PC-9 (cell line): ENCODE data around the gene LIMA1. TPM values are rescaled to one million over a fixed set of nuclear protein-coding genes. Genes with fewer than 3 reads are reported as not detected.

Experiments used
- BruUV-seq: library from RNA; stranded (reverse); fragments of 400-500 nt; replicated peaks from 2 replicates; lab custom pipeline; 2021; lab: Mats Ljungman, UMichigan
- CTCF ChIA-PET: fragments of 300-600 bp; sonication (Branson Sonifier 250); formaldehyde crosslinking; loops from one replicate; lab custom pipeline; 2022; ENCODE audit warnings: antibody characterized with exemption; lab: Charles Lee
- POLR2A ChIA-PET: fragments of 300-600 bp; sonication (Branson Sonifier 250); formaldehyde crosslinking; loops from one replicate; lab custom pipeline; 2022; ENCODE audit warnings: antibody characterized with exemption; ENCODE audit not compliant: unreplicated experiment; lab: Charles Lee
- DNase-seq, 2 experiments: peaks; one replicate each; pipeline versions ENCODE4 v3.0.0 to v3.0.0-alpha.2; 2015 to 2022; ENCODE audit warnings: mixed read lengths in 1 of 2
- H2AFZ ChIP-seq: fragments of 200-600 bp; sonication (generic); 2 replicates; pipeline ENCODE4 v1.8.1; 2017; ENCODE audit warnings: antibody characterized with exemption
- H3F3A ChIP-seq: fragments of 200-600 bp; sonication (generic); 2 replicates; pipeline ENCODE4 v1.8.1; 2017; ENCODE audit warnings: antibody characterized with exemption, mild to moderate bottlenecking, low read depth; ENCODE audit not compliant: insufficient read depth
- H3K27ac ChIP-seq: fragments of 200-600 bp; sonication (generic); 2 replicates; pipeline ENCODE4 v1.6.1; 2016; ENCODE audit warnings: mixed run types
- H3K27me3 ChIP-seq: fragments of 200-600 bp; sonication (generic); 2 replicates; pipeline ENCODE4 v1.6.1; 2016; ENCODE audit warnings: low read depth, mixed run types; ENCODE audit not compliant: insufficient read depth
- H3K36me3 ChIP-seq: fragments of 200-600 bp; sonication (generic); 2 replicates; pipeline ENCODE4 v1.6.1; 2016; ENCODE audit warnings: low read depth, mixed run types
- H3K4me1 ChIP-seq: fragments of 200-600 bp; sonication (generic); replicated peaks from 2 replicates; pipeline ENCODE4 v1.6.1; 2016; ENCODE audit warnings: mixed run types; ENCODE audit not compliant: insufficient read depth
- H3K4me2 ChIP-seq: fragments of 200-600 bp; sonication (generic); 2 replicates; pipeline ENCODE4 v1.6.1; 2017; ENCODE audit warnings: mixed run types
- H3K4me3 ChIP-seq: fragments of 200-600 bp; sonication (generic); 2 replicates; pipeline ENCODE4 v1.6.1; 2016; ENCODE audit warnings: mixed run types
- H3K79me2 ChIP-seq: fragments of 200-600 bp; sonication (generic); 2 replicates; pipeline ENCODE4 v1.6.1; 2017; ENCODE audit warnings: low read depth, mixed run types
- H3K9me2 ChIP-seq: fragments of 200-600 bp; sonication (generic); 2 replicates; pipeline ENCODE4 v1.8.1; 2017; ENCODE audit warnings: mild to moderate bottlenecking; ENCODE audit not compliant: insufficient read depth
- H3K9me3 ChIP-seq: fragments of 200-600 bp; sonication (generic); 2 replicates; pipeline ENCODE4 v1.8.1; 2016; ENCODE audit warnings: low read depth; ENCODE audit not compliant: insufficient read depth
- H4K20me1 ChIP-seq: fragments of 200-600 bp; sonication (generic); 2 replicates; pipeline ENCODE4 v1.8.1; 2017; ENCODE audit not compliant: insufficient read depth
- CTCF ChIP-seq: fragments of 200-600 bp; sonication (generic); conservative IDR thresholded peaks from 2 replicates; pipeline ENCODE4 v1.6.1; 2017; ENCODE audit warnings: mixed run types, antibody characterized with exemption, mild to moderate bottlenecking, moderate library complexity
- EZH2 ChIP-seq: fragments of 200-600 bp; sonication (generic); IDR thresholded peaks from 2 replicates; pipeline ENCODE4 v1.8.0; 2017; ENCODE audit warnings: antibody characterized with exemption, low read depth
- intact Hi-C: fragments of 100-400 bp; cut with micrococcal nuclease; formaldehyde crosslinking; loops from one replicate; pipeline ENCODE4 v1.10.0; 2022; ENCODE audit not compliant: unreplicated experiment
- total RNA-seq: library from RNA; stranded (reverse); gene quantifications from 2 replicates; pipeline ENCODE4 v1.2.3, GENCODE V29; 2021

LIMA1 gene
- total RNA-seq, 1 experiment from 2014 or later, result 98.6 TPM

GRCh38 chr12:50230217-50230616 lies 53.1 kb downstream of the LIMA1 start:
- Histone ChIP-seq H3K9me2 (no peaks in the 10 kb centered on the region), H3K27me3 (no peaks in the 10 kb centered on the region), H2AFZ (no peak overlapping the region), H3K79me2 (peaks cover 10% of the 10 kb centered on the region), H3F3A (peaks cover 10% of the 10 kb centered on the region), H3K9me3 (no peaks in the 10 kb centered on the region), H3K4me2 (no peak overlapping the region), H3K27ac (no peak overlapping the region), H4K20me1 (no peaks in the 10 kb centered on the region), H3K36me3 (0 out of 2 replicates have a peak, but pooled peaks cover 3% of the 10 kb centered on the region), H3K4me3 (no peak overlapping the region), H3K4me1 (peaks cover 19% of the 10 kb centered on the region)
- intact Hi-C loops, result no loop called here
- ChIA-PET POLR2A (no interaction called here), CTCF (no interaction called here)
- BruUV-seq, result TSS peak; percentile 4
- no peak for DNase-seq
- TF ChIP-seq EZH2 (no peak), CTCF (no peak)

DNA sequence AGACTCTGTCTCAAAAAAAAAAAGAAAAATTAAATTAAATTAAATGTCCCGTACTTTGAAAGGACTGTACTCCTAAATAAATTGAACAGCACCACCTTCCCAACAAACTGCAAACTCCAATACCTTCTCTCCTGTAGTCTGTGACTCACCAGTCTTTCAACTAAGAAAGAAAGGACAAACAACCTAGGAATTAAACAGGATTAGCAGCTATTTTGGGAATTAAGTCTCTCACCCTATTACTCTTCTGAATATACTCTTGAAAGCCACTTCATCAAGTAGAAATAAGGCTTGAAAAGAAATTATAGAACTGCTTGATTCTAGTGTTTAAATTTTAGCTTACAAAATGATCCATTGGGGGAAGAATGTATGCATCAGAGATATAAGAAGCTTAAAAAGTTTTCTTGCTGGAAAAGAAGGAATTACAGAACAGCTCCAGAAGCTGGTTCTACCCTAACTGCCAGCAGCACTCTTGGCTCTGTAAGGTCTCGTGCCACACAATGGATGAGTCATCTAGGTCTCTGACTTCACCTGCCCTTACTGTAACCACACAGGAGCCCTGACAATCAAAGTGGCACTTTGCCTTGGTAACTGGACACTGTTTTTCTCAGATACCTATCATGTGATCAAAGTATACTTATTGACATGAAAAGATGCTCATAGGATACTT lies 59.2 kb downstream of the LIMA1 start:
- peaks cover 53% of the 10 kb centered on the region for H3F3A ChIP-seq
- no TSS peak for BruUV-seq
- intact Hi-C loops, result loop anchor here (1.0 to 5.0 kb wide), 2 partner anchors 59 to 88 kb away; partner anchors contain the start of gene LIMA1
- no peak overlapping the region for H3K4me3 ChIP-seq
- H3K9me2 ChIP-seq, result no peaks in the 10 kb centered on the region
- H3K27ac ChIP-seq, result peak overlapping the region; percentile 87
- 0 out of 2 replicates have a peak, but pooled peaks cover 3% of the 10 kb centered on the region for H3K36me3 ChIP-seq
- peak overlapping the region; percentile 48 for H3K4me2 ChIP-seq
- POLR2A ChIA-PET, result interaction anchor here (0.6 to 1.0 kb wide), 8 partner anchors 18 to 994 kb away, joined by 3 to 24 read pairs (median 4); partner anchors contain the start of genes LIMA1, NCKAP5L and POU6F1
- H4K20me1 ChIP-seq, result no peaks in the 10 kb centered on the region
- peaks cover 64% of the 10 kb centered on the region for H3K4me1 ChIP-seq
- no peaks in the 10 kb centered on the region for H3K9me3 ChIP-seq
- no peaks in the 10 kb centered on the region for H3K27me3 ChIP-seq
- peaks cover 35% of the 10 kb centered on the region for H3K79me2 ChIP-seq
- H2AFZ ChIP-seq, result no peak overlapping the region
- peak; percentile 75 to 94 for DNase-seq
- CTCF ChIA-PET, result interaction anchor here (0.7 to 1.2 kb wide), 3 partner anchors 23 to 114 kb away, joined by 3 to 4 read pairs (median 3); no protein-coding TSS in a partner anchor
- TF ChIP-seq CTCF (no peak), EZH2 (no peak)

- Histone ChIP-seq H3K9me3 (no peaks in the 10 kb centered on the region), H3K79me2 (peaks cover 44% of the 10 kb centered on the region), H3F3A (peaks cover 53% of the 10 kb centered on the region), H3K4me3 (no peak overlapping the region; the same call in 1 of the 2 replicates), H2AFZ (no peak overlapping the region), H3K27me3 (no peaks in the 10 kb centered on the region), H3K4me2 (peak overlapping the region; percentile 44), H3K4me1 (peaks cover 79% of the 10 kb centered on the region), H3K9me2 (no peaks in the 10 kb centered on the region), H3K36me3 (0 out of 2 replicates have a peak, but pooled peaks cover 3% of the 10 kb centered on the region), H3K27ac (peak overlapping the region; percentile 87), H4K20me1 (no peaks in the 10 kb centered on the region)
- DNase-seq, result no peak
- ChIA-PET CTCF (interaction anchor here (1.1 to 1.2 kb wide), 2 partner anchors 24 to 32 kb away, joined by 3 read pairs; no protein-coding TSS in a partner anchor), POLR2A (interaction anchor here (0.7 to 0.9 kb wide), 6 partner anchors 19 to 1000 kb away, joined by 3 to 5 read pairs (median 4); no protein-coding TSS in a partner anchor)
- TF ChIP-seq EZH2 (no peak), CTCF (no peak)
- intact Hi-C loops, result loop anchor here (2.0 to 5.0 kb wide), 2 partner anchors 24 to 90 kb away; no protein-coding TSS in a partner anchor
- BruUV-seq, result TSS peak; percentile 62
Observed at GRCh38 chr12:50222275-50222783, 61.0 kb downstream of the LIMA1 start.
